ENCODE data around the gene ZNF428.

GRCh38 chr19:43598445-43599240 is 20.8 kb downstream of the ZNF428 start:
- no peak for TF ChIP-seq POLR2AphosphoS5 (IDR thresholded peaks at IDR 0.05; ENCODE audit: low read depth)
- no peak for TF ChIP-seq REST (IDR thresholded peaks at IDR 0.05; ENCODE audit: insufficient replicate concordance, low read depth)
- no peak for TF ChIP-seq CTCF (IDR thresholded peaks at IDR 0.05; ENCODE audit: insufficient read depth, low read length)
- no peak for TF ChIP-seq SPI1 (IDR thresholded peaks at IDR 0.05; ENCODE audit: borderline replicate concordance, low read depth)
- TF ChIP-seq GABPA (IDR thresholded peaks at IDR 0.05; ENCODE audit: low read depth), result no peak
